AG04450 (cell line): ENCODE measurements around the gene ERCC1. TPM values are rescaled to one million over a fixed set of nuclear protein-coding genes. Genes with fewer than 3 reads are reported as not detected.

Experiments
- CTCF ChIA-PET: fragments of 300-600, 350-600 bp; formaldehyde crosslinking; extraction: SDS; loops from one replicate; lab custom pipeline; 2022; ENCODE audit warnings: antibody characterized with exemption, inconsistent platforms; lab: Charles Lee
- POLR2A ChIA-PET: fragments of 350-600 bp; formaldehyde crosslinking; extraction: SDS; loops from one replicate; lab custom pipeline; 2021; ENCODE audit warnings: antibody characterized with exemption, inconsistent platforms; lab: Yijun Ruan, JAX
- DNase-seq: peaks from one replicate; pipeline ENCODE4 v3.0.0-alpha.2; 2011; ENCODE audit warnings: low read depth, low spot score
- H3K27ac ChIP-seq: one replicate; pipeline ENCODE4 v1.5.1; 2012; ENCODE audit warnings: low read depth, low read length, control low read depth
- H3K27me3 ChIP-seq: one replicate; pipeline ENCODE4 v1.6.0; 2012; ENCODE audit warnings: low read length; ENCODE audit not compliant: control insufficient read depth, insufficient read depth
- H3K4me3 ChIP-seq: 2 replicates; pipeline ENCODE4 v1.5.1; 2011; ENCODE audit warnings: mild to moderate bottlenecking, low read depth, low read length, control low read depth
- H3K9me3 ChIP-seq: 2 replicates; pipeline ENCODE4 v1.5.1; 2012; ENCODE audit warnings: low read length; ENCODE audit not compliant: control insufficient read depth, insufficient read depth
- CTCF ChIP-seq: IDR thresholded peaks from 2 replicates; pipeline ENCODE4 v1.5.1; 2011; ENCODE audit warnings: low read depth, low read length, control low read depth, inconsistent platforms
- polyA plus RNA-seq: library from polyadenylated mRNA; depleted of rRNA; stranded (reverse); fragments of >200 nt; gene quantifications from 2 replicates; pipeline ENCODE4 v1.2.3, GENCODE V29; 2011

Gene ERCC1
- polyA plus RNA-seq, 1 experiment = 75.8 TPM

- Histone ChIP-seq H3K27me3 (no peaks in the 10 kb centered on the region), H3K4me3 (no peak overlapping the region), H3K9me3 (no peaks in the 10 kb centered on the region; the same call in 1 of the 2 replicates), H3K27ac (peak overlapping the region; percentile 11)
- ChIA-PET CTCF (no interaction called here), POLR2A (no interaction called here)
- TF ChIP-seq CTCF = no peak
- DNase-seq = no peak
Observed at GRCh38 chr19:45391871-45392665, 31.6 kb downstream of the ERCC1 start.

GRCh38 chr19:45391346-45391745 lies 32.4 kb downstream of the ERCC1 start:
- TF ChIP-seq CTCF = no peak
- no peak overlapping the region for H3K27ac ChIP-seq
- H3K4me3 ChIP-seq = no peak overlapping the region
- no peak for DNase-seq
- no peaks in the 10 kb centered on the region for H3K27me3 ChIP-seq
- H3K9me3 ChIP-seq = no peaks in the 10 kb centered on the region; the same call in 1 of the 2 replicates
- POLR2A ChIA-PET = no interaction called here
- CTCF ChIA-PET = no interaction called here

GRCh38 chr19:45385392-45386221 lies 38.1 kb downstream of the ERCC1 start:
- DNase-seq = no peak
- CTCF ChIA-PET = no interaction called here
- POLR2A ChIA-PET = interaction anchor here (0.6 kb wide), 1 partner anchor 293 kb away, joined by 3 read pairs; no protein-coding TSS in a partner anchor

GRCh38 chr19:45382426-45382825 lies 41.3 kb downstream of the ERCC1 start:
- H3K9me3 ChIP-seq = no peaks in the 10 kb centered on the region; the same call in 1 of the 2 replicates
- TF ChIP-seq CTCF = no peak
- ChIA-PET CTCF (no interaction called here), POLR2A (no interaction called here)
- H3K27ac ChIP-seq = no peak overlapping the region
- no peak for DNase-seq
- no peak overlapping the region for H3K4me3 ChIP-seq
- no peaks in the 10 kb centered on the region for H3K27me3 ChIP-seq

More at GRCh38 chr19:45385392-45386221, 38.1 kb downstream of the ERCC1 start:
- Histone ChIP-seq H3K9me3 (no peaks in the 10 kb centered on the region; the same call in 1 of the 2 replicates), H3K27me3 (no peaks in the 10 kb centered on the region), H3K4me3 (peak overlapping the region; percentile 20), H3K27ac (no peak overlapping the region)
- TF ChIP-seq CTCF = no peak

- no peak overlapping the region for H3K4me3 ChIP-seq
- POLR2A ChIA-PET = no interaction called here
- H3K9me3 ChIP-seq = no peaks in the 10 kb centered on the region; the same call in 1 of the 2 replicates
- CTCF ChIA-PET = interaction anchor here (0.6 to 1.3 kb wide), 2 partner anchors 58 to 99 kb away, joined by 3 to 4 read pairs; no protein-coding TSS in a partner anchor
- TF ChIP-seq CTCF = no peak
- no peaks in the 10 kb centered on the region for H3K27me3 ChIP-seq
- DNase-seq = no peak
- peak overlapping the region; percentile 31 for H3K27ac ChIP-seq
Observed at GRCh38 chr19:45380107-45380506, 43.6 kb downstream of the ERCC1 start.
